GM23338 (cell line): ENCODE data around the gene SH3TC2. TPM values are rescaled to one million over a fixed set of nuclear protein-coding genes. Genes with fewer than 3 reads are reported as not detected.

Experiments used
- ATAC-seq: fragments of 200-7000 bp; cut with Tn5 transposase; 3 replicates; pipeline ENCODE4 v1.9.1; 2020
- DNase-seq: peaks from one replicate; pipeline ENCODE4 v3.0.0-alpha.2; 2015; ENCODE audit warnings: low spot score
- H2AFZ ChIP-seq: fragments of 200-600 bp; sonication (generic); 2 replicates; pipeline ENCODE4 v1.8.0; 2016; ENCODE audit warnings: antibody characterized with exemption, mild to moderate bottlenecking, moderate library complexity
- H3F3A ChIP-seq: fragments of 200-600 bp; sonication (generic); replicated peaks from 2 replicates; pipeline ENCODE4 v1.8.0; 2017; ENCODE audit warnings: antibody characterized with exemption, mixed run types, low read depth
- H3K27ac ChIP-seq: fragments of 200-600 bp; sonication (generic); 2 replicates; pipeline ENCODE4 v1.6.1; 2016; ENCODE audit warnings: low read depth
- H3K27me3 ChIP-seq: fragments of 200-600 bp; sonication (generic); 2 replicates; pipeline ENCODE4 v1.8.0; 2016; ENCODE audit warnings: mild to moderate bottlenecking, mixed run types, moderate library complexity; ENCODE audit not compliant: insufficient read depth
- H3K36me3 ChIP-seq: fragments of 200-600 bp; sonication (generic); 2 replicates; pipeline ENCODE4 v1.8.0; 2016; ENCODE audit warnings: mild to moderate bottlenecking; ENCODE audit not compliant: insufficient read depth
- H3K4me1 ChIP-seq: fragments of 200-600 bp; sonication (generic); 2 replicates; pipeline ENCODE4 v1.8.0; 2016; ENCODE audit warnings: mild to moderate bottlenecking, moderate library complexity; ENCODE audit not compliant: insufficient read depth
- H3K4me2 ChIP-seq: fragments of 200-600 bp; sonication (generic); 2 replicates; pipeline ENCODE4 v1.7.1; 2017; ENCODE audit warnings: mixed run types
- H3K4me3 ChIP-seq: fragments of 200-600 bp; sonication (generic); 2 replicates; pipeline ENCODE4 v1.6.1; 2016; ENCODE audit warnings: mixed run types
- H3K79me2 ChIP-seq: fragments of 200-600 bp; sonication (generic); replicated peaks from 2 replicates; pipeline ENCODE4 v1.8.0; 2017; ENCODE audit warnings: mild to moderate bottlenecking; ENCODE audit not compliant: insufficient read depth
- H3K9me2 ChIP-seq: fragments of 200-600 bp; sonication (generic); 2 replicates; pipeline ENCODE4 v1.8.0; 2017; ENCODE audit not compliant: insufficient read depth
- H4K20me1 ChIP-seq: fragments of 200-600 bp; sonication (generic); replicated peaks from 2 replicates; pipeline ENCODE4 v1.8.0; 2017; ENCODE audit warnings: mild to moderate bottlenecking; ENCODE audit not compliant: insufficient read depth
- H3K27ac Mint-ChIP-seq: 2 replicates; pipeline ENCODE4 v1.8.0; 2020; ENCODE audit warnings: inconsistent platforms, mild to moderate bottlenecking, moderate library complexity, mixed read lengths
- H3K27me3 Mint-ChIP-seq: 3 replicates; pipeline ENCODE4 v1.8.0; 2022; ENCODE audit warnings: low read depth, mild to moderate bottlenecking, moderate library complexity, mixed read lengths, inconsistent platforms; ENCODE audit not compliant: insufficient read depth, poor library complexity
- H3K36me3 Mint-ChIP-seq: 3 replicates; pipeline ENCODE4 v1.8.0; 2021; ENCODE audit warnings: low read depth, mild to moderate bottlenecking, inconsistent platforms, moderate library complexity, mixed read lengths
- H3K4me1 Mint-ChIP-seq: 3 replicates; pipeline ENCODE4 v1.8.0; 2020; ENCODE audit warnings: mild to moderate bottlenecking, inconsistent platforms, mixed read lengths
- H3K4me3 Mint-ChIP-seq: 3 replicates; pipeline ENCODE4 v1.8.0; 2021; ENCODE audit warnings: moderate library complexity, mild to moderate bottlenecking, inconsistent platforms, mixed read lengths
- H3K9me3 Mint-ChIP-seq: 3 replicates; pipeline ENCODE4 v1.8.0; 2020; ENCODE audit warnings: moderate library complexity, mild to moderate bottlenecking, inconsistent platforms, mixed read lengths
- CREB1 ChIP-seq: fragments of 250-450 bp; sonication (Bioruptor Pico); IDR thresholded peaks from 2 replicates; pipeline ENCODE4 v1.5.0; 2020; ENCODE audit warnings: low read depth, mild to moderate bottlenecking, moderate library complexity
- CTCF ChIP-seq, 2 experiments: fragments of 200-600 bp in 1 of 2; sonication (generic) in 1 of 2; conservative IDR thresholded peaks; 2 replicates each; pipeline versions ENCODE4 v1.5.1 to v1.6.1; 2016 to 2017; ENCODE audit warnings: antibody characterized with exemption in 2 of 2, low read depth in 2 of 2, mild to moderate bottlenecking in 2 of 2, moderate library complexity in 1 of 2
- ETS1 ChIP-seq: IDR thresholded peaks from 2 replicates; pipeline ENCODE4 v1.6.1; 2016; ENCODE audit warnings: antibody characterized with exemption
- EZH2 ChIP-seq: fragments of 200-600 bp; sonication (generic); IDR thresholded peaks from one replicate; pipeline ENCODE4 v1.8.0; 2017; ENCODE audit warnings: antibody characterized with exemption, mild to moderate bottlenecking, low read depth; ENCODE audit not compliant: unreplicated experiment
- EZH2phosphoT487 ChIP-seq: fragments of 200-600 bp; sonication (generic); IDR thresholded peaks from one replicate; pipeline ENCODE4 v1.8.1; 2018; ENCODE audit warnings: antibody characterized with exemption; ENCODE audit not compliant: unreplicated experiment
- JUNB ChIP-seq: IDR thresholded peaks from one replicate; pipeline ENCODE4 v1.6.1; 2016; ENCODE audit warnings: antibody characterized with exemption; ENCODE audit not compliant: unreplicated experiment
- NANOG ChIP-seq: IDR thresholded peaks from 2 replicates; pipeline ENCODE4 v1.6.1; 2016; ENCODE audit warnings: antibody characterized with exemption, borderline replicate concordance
- POLR2AphosphoS5 ChIP-seq: IDR thresholded peaks from 2 replicates; pipeline ENCODE4 v1.6.1; 2016; ENCODE audit warnings: antibody characterized with exemption, low read depth
- REST ChIP-seq: IDR thresholded peaks from one replicate; pipeline ENCODE4 v1.6.1; 2018; ENCODE audit warnings: antibody characterized with exemption; ENCODE audit not compliant: unreplicated experiment
- STAT1 ChIP-seq: IDR thresholded peaks from one replicate; pipeline ENCODE4 v1.6.1; 2016; ENCODE audit warnings: antibody characterized with exemption; ENCODE audit not compliant: unreplicated experiment
- ZNF114 ChIP-seq: fragments of 250-450 bp; sonication (Bioruptor Pico); IDR thresholded peaks from 2 replicates; pipeline ENCODE4 v1.5.0; 2020; ENCODE audit warnings: mild to moderate bottlenecking, moderate library complexity
- ZNF331 ChIP-seq: fragments of 250-450 bp; sonication (Bioruptor Pico); IDR thresholded peaks from 2 replicates; pipeline ENCODE4 v1.5.0; 2020; ENCODE audit warnings: low read depth, mild to moderate bottlenecking, moderate library complexity
- ZNF462 ChIP-seq: fragments of 250-450 bp; sonication (Bioruptor Pico); IDR thresholded peaks from 2 replicates; pipeline ENCODE4 v1.5.0; 2020; ENCODE audit warnings: mild to moderate bottlenecking, moderate library complexity
- polyA plus RNA-seq: library from polyadenylated mRNA; unstranded; fragments of >200 nt; fragmentation: Nextera tagmentation; extraction: Ambion mirVana; gene quantifications from 2 replicates; pipeline ENCODE4 v1.2.1, GENCODE V29; 2016
- total RNA-seq: library from RNA; depleted of rRNA; stranded (reverse); fragments of >200 nt; shearing (Covaris generic); gene quantifications from 2 replicates; pipeline ENCODE4 v1.2.3, GENCODE V29; 2014

SH3TC2 gene
- total and polyA plus RNA-seq, 2 experiments from 2014 or later = 0.10 to 0.17 TPM

GRCh38 chr5:149073213-149073612 lies 10.4 kb upstream of the SH3TC2 start:
- Histone ChIP-seq H3K79me2 (no peaks in the 10 kb centered on the region), H3K4me2 (no peak overlapping the region), H3K4me1 (no peaks in the 10 kb centered on the region), H3K9me2 (0 out of 2 replicates have a peak, but pooled peaks cover 3% of the 10 kb centered on the region), H3K27me3 (no peaks in the 10 kb centered on the region), H3K27ac (no peak overlapping the region), H3F3A (no peaks in the 10 kb centered on the region), H2AFZ (no peak overlapping the region), H3K4me3 (no peak overlapping the region), H4K20me1 (no peaks in the 10 kb centered on the region), H3K36me3 (no peaks in the 10 kb centered on the region)
- no peak for TF ChIP-seq ZNF331
- no peak for TF ChIP-seq ZNF114 (CRISPR knock-in tag)
- TF ChIP-seq CTCF (conservative IDR thresholded peaks at IDR 0.05; ENCODE audit: low read depth in 2 of 2) = no peak
- TF ChIP-seq STAT1 = no peak
- no peak for TF ChIP-seq EZH2
- no peak for TF ChIP-seq NANOG
- TF ChIP-seq REST = no peak
- TF ChIP-seq CREB1 (CRISPR knock-in tag) = no peak
- no peak for TF ChIP-seq ETS1
- no peak for TF ChIP-seq JUNB
- TF ChIP-seq POLR2AphosphoS5 = no peak
- TF ChIP-seq ZNF462 = no peak
- no peak for TF ChIP-seq EZH2phosphoT487
- H3K36me3 Mint-ChIP-seq = no peaks in the 10 kb centered on the region
- no peaks in the 10 kb centered on the region for H3K27me3 Mint-ChIP-seq
- no peak overlapping the region for H3K27ac Mint-ChIP-seq
- ATAC-seq (no peak), DNase-seq (no peak)
- no peaks in the 10 kb centered on the region for H3K4me1 Mint-ChIP-seq
- H3K9me3 Mint-ChIP-seq = no peaks in the 10 kb centered on the region; the same call in 2 of the 3 replicates
- H3K4me3 Mint-ChIP-seq = no peak overlapping the region
